ENCODE measurements around the gene KCNIP1. TPM values are rescaled to one million over a fixed set of nuclear protein-coding genes. Genes with fewer than 3 reads are reported as not detected.

Gene KCNIP1
- total RNA-seq, 2 experiments from 2014 or later = not detected

GRCh38 chr5:170781946-170782345 is 278.1 kb downstream of the KCNIP1 start:
- ChIA-PET POLR2A (no interaction called here), CTCF (no interaction called here)
- H3K4me3 Mint-ChIP-seq = no peak overlapping the region
- no peaks in the 10 kb centered on the region for H3K36me3 Mint-ChIP-seq (ENCODE audit: low read depth)
- H3K4me1 Mint-ChIP-seq = no peaks in the 10 kb centered on the region
- no peak for DNase-seq
- no peaks in the 10 kb centered on the region for H3K9me3 Mint-ChIP-seq
- H3K27me3 Mint-ChIP-seq = no peaks in the 10 kb centered on the region
- no peak overlapping the region for H3K27ac Mint-ChIP-seq

- H3K27me3 Mint-ChIP-seq = no peaks in the 10 kb centered on the region
- H3K9me3 Mint-ChIP-seq = no peaks in the 10 kb centered on the region
- no peak overlapping the region for H3K4me3 Mint-ChIP-seq
- H3K36me3 Mint-ChIP-seq (ENCODE audit: low read depth) = no peaks in the 10 kb centered on the region
- no peak overlapping the region for H3K27ac Mint-ChIP-seq
- no peak for DNase-seq
- no peaks in the 10 kb centered on the region for H3K4me1 Mint-ChIP-seq
- POLR2A ChIA-PET = no interaction called here
- CTCF ChIA-PET = no interaction called here
Observed at GRCh38 chr5:170782438-170782837, 278.6 kb downstream of the KCNIP1 start.

GRCh38 chr5:170783498-170784247 is 279.9 kb downstream of the KCNIP1 start, which contains the start of gene GABRP:
TSS of gene GABRP (plus strand) at chr5:170783725. CDS start at chr5:170788616, 4,891 bp downstream.
- no peaks in the 10 kb centered on the region for H3K9me3 Mint-ChIP-seq
- no peaks in the 10 kb centered on the region for H3K4me1 Mint-ChIP-seq
- H3K36me3 Mint-ChIP-seq (ENCODE audit: low read depth) = no peaks in the 10 kb centered on the region
- no peak within 1 kb of the TSS for H3K4me3 Mint-ChIP-seq
- POLR2A ChIA-PET = no interaction called here
- CTCF ChIA-PET = no interaction called here
- no peaks in the 10 kb centered on the region for H3K27me3 Mint-ChIP-seq
- no peak for DNase-seq
- H3K27ac Mint-ChIP-seq = no peak within 1 kb of the TSS

GRCh38 chr5:170785416-170785815 is 281.6 kb downstream of the KCNIP1 start:
- Mint-ChIP-seq H3K36me3 (ENCODE audit: low read depth) (no peaks in the 10 kb centered on the region), H3K4me3 (no peak overlapping the region), H3K9me3 (no peaks in the 10 kb centered on the region), H3K27me3 (peaks cover 4% of the 10 kb centered on the region), H3K27ac (no peak overlapping the region), H3K4me1 (no peaks in the 10 kb centered on the region)
- ChIA-PET POLR2A (no interaction called here), CTCF (no interaction called here)
- DNase-seq = no peak

Other genes with a start within 250 kb of the KCNIP1 start
- 100 to 1,000 TPM; 304 to 313 TPM for gene LCP2, start 206.2 kb upstream of the KCNIP1 start, total RNA-seq
- not detected for gene KCNMB1, start 114.7 kb upstream of the KCNIP1 start, total RNA-seq